ENCODE results near the gene LZIC.
"Not testable (repeated sequence)": the region's sequence is repeated elsewhere in the genome, so short reads cannot be mapped to it uniquely, and the experiment has no call there.

Gene LZIC

GRCh38 chr1:9942399-9942938, 722 bp downstream of the LZIC start:
- Histone ChIP-seq H3K36me3 (ENCODE audit: control insufficient read depth in 2 of 2, insufficient read depth in 2 of 2, low read length in 2 of 2) (peaks cover 2% of the 10 kb centered on the region in 2 donors), H3K27me3 (ENCODE audit: control insufficient read depth in 1 of 2, insufficient read depth in 2 of 2, low read length in 2 of 2) (no peaks in the 10 kb centered on the region), H3K27ac (ENCODE audit: low read length) (peak overlapping the region; percentile 92), H3K4me3 (ENCODE audit: low read length in 2 of 2) (peak overlapping the region; percentile 67 to 93), H3K9me3 (ENCODE audit: control insufficient read depth in 2 of 2, low read length in 2 of 2) (no peaks in the 10 kb centered on the region), H3K4me1 (ENCODE audit: control insufficient read depth, insufficient read depth, low read length) (peaks cover 19% of the 10 kb centered on the region), H3K9ac (ENCODE audit: low read length in 2 of 2) (peak overlapping the region; percentile 84 to 99)

- Histone ChIP-seq H3K4me3 (ENCODE audit: low read length in 2 of 2) (no peak overlapping the region), H3K9me3 (ENCODE audit: control insufficient read depth in 2 of 2, low read length in 2 of 2) (no peaks in the 10 kb centered on the region), H3K27me3 (ENCODE audit: control insufficient read depth in 1 of 2, insufficient read depth in 2 of 2, low read length in 2 of 2) (no peaks in the 10 kb centered on the region), H3K9ac (ENCODE audit: low read length in 2 of 2) (no peak overlapping the region), H3K4me1 (ENCODE audit: control insufficient read depth, insufficient read depth, low read length) (no peaks in the 10 kb centered on the region), H3K27ac (ENCODE audit: low read length) (no peak overlapping the region), H3K36me3 (ENCODE audit: control insufficient read depth in 2 of 2, insufficient read depth in 2 of 2, low read length in 2 of 2) (peaks cover 9 to 11% of the 10 kb centered on the region in 2 donors)
These were observed 13.5 kb downstream of the LZIC start for GRCh38 chr1:9929431-9930385.

DNA sequence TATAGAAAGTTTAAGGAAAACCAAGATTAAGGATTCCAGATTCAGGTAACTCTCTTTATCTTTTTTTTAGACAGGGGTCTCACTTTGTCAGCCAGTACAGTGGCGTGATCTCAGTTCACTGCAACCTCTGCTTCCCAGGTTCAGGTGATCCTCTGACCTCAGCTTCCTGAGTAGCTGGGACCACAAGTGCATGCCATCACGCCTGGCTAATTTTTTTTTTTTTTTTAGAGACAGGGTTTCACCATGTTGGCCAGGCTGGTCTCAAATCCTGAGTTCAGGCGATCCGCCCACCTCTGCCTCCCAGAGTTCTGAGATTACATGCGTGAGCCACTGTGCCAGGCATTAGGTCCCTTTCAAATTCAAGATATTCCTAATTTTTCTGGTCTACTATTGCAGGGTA, 15.9 kb downstream of the LZIC start:
- Histone ChIP-seq H3K27me3 (ENCODE audit: control insufficient read depth in 1 of 2, insufficient read depth in 2 of 2, low read length in 2 of 2) (no peaks in the 10 kb centered on the region), H3K9me3 (ENCODE audit: control insufficient read depth in 2 of 2, low read length in 2 of 2) (no peaks in the 10 kb centered on the region), H3K27ac (ENCODE audit: low read length) (no peak overlapping the region), H3K4me3 (ENCODE audit: low read length in 2 of 2) (no peak overlapping the region), H3K9ac (ENCODE audit: low read length in 2 of 2) (no peak overlapping the region), H3K36me3 (ENCODE audit: control insufficient read depth in 2 of 2, insufficient read depth in 2 of 2, low read length in 2 of 2) (peaks cover 6 to 9% of the 10 kb centered on the region in 2 donors), H3K4me1 (ENCODE audit: control insufficient read depth, insufficient read depth, low read length) (no peaks in the 10 kb centered on the region)

GRCh38 chr1:9922342-9922741, 20.8 kb downstream of the LZIC start:
- peaks cover 0 to 4% of the 10 kb centered on the region in 2 donors for H3K36me3 ChIP-seq (ENCODE audit: control insufficient read depth in 2 of 2, insufficient read depth in 2 of 2, low read length in 2 of 2)
- H3K27ac ChIP-seq (ENCODE audit: low read length): no peak overlapping the region
- no peak overlapping the region for H3K4me3 ChIP-seq (ENCODE audit: low read length in 2 of 2)
- no peaks in the 10 kb centered on the region for H3K9me3 ChIP-seq (ENCODE audit: control insufficient read depth in 2 of 2, low read length in 2 of 2)
- H3K4me1 ChIP-seq (ENCODE audit: control insufficient read depth, insufficient read depth, low read length): no peaks in the 10 kb centered on the region
- no peaks in the 10 kb centered on the region for H3K27me3 ChIP-seq (ENCODE audit: control insufficient read depth in 1 of 2, insufficient read depth in 2 of 2, low read length in 2 of 2)
- H3K9ac ChIP-seq (ENCODE audit: low read length in 2 of 2): no peak overlapping the region

- H3K9ac ChIP-seq (ENCODE audit: low read length in 2 of 2): no peak overlapping the region
- no peak overlapping the region for H3K4me3 ChIP-seq (ENCODE audit: low read length in 2 of 2)
- H3K4me1 ChIP-seq (ENCODE audit: control insufficient read depth, insufficient read depth, low read length): no peaks in the 10 kb centered on the region
- H3K36me3 ChIP-seq (ENCODE audit: control insufficient read depth in 2 of 2, insufficient read depth in 2 of 2, low read length in 2 of 2): no peaks in the 10 kb centered on the region
- H3K27me3 ChIP-seq (ENCODE audit: control insufficient read depth in 1 of 2, insufficient read depth in 2 of 2, low read length in 2 of 2): no peaks in the 10 kb centered on the region
- H3K9me3 ChIP-seq (ENCODE audit: control insufficient read depth in 2 of 2, low read length in 2 of 2): no peaks in the 10 kb centered on the region
- no peak overlapping the region for H3K27ac ChIP-seq (ENCODE audit: low read length)
These were observed 22.6 kb downstream of the LZIC start for GRCh38 chr1:9920606-9921005.

DNA sequence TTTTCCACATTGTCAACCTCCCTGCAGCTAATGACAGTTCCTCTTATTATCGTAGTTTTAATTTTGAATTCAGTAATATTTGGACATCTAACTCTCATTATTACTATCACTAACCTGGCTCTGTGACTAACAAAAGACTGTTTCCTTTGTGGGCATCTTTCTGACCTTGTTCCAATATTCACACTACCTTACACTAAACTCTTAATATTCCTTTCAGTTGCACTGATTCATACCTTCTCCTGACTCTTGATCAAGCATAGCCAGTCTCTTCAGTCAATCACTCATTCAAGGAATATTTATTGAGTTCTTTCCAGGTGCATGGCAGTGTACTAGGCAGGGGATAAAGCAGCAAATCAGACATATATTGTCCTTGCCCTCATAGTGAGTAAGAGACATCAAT, 25.3 kb downstream of the LZIC start:
- Histone ChIP-seq H3K9ac (ENCODE audit: low read length in 2 of 2) (no peak overlapping the region), H3K4me1 (ENCODE audit: control insufficient read depth, insufficient read depth, low read length) (no peaks in the 10 kb centered on the region), H3K9me3 (ENCODE audit: control insufficient read depth in 2 of 2, low read length in 2 of 2) (no peaks in the 10 kb centered on the region), H3K36me3 (ENCODE audit: control insufficient read depth in 2 of 2, insufficient read depth in 2 of 2, low read length in 2 of 2) (no peaks in the 10 kb centered on the region), H3K27me3 (ENCODE audit: control insufficient read depth in 1 of 2, insufficient read depth in 2 of 2, low read length in 2 of 2) (no peaks in the 10 kb centered on the region), H3K27ac (ENCODE audit: low read length) (no peak overlapping the region), H3K4me3 (ENCODE audit: low read length in 2 of 2) (no peak overlapping the region)

- H3K36me3 ChIP-seq (ENCODE audit: control insufficient read depth in 2 of 2, insufficient read depth in 2 of 2, low read length in 2 of 2); H3K9me3 ChIP-seq (ENCODE audit: control insufficient read depth in 2 of 2, low read length in 2 of 2): not testable (repeated sequence)
These were observed 25.7 kb downstream of the LZIC start for GRCh38 chr1:9917495-9917894.

DNA sequence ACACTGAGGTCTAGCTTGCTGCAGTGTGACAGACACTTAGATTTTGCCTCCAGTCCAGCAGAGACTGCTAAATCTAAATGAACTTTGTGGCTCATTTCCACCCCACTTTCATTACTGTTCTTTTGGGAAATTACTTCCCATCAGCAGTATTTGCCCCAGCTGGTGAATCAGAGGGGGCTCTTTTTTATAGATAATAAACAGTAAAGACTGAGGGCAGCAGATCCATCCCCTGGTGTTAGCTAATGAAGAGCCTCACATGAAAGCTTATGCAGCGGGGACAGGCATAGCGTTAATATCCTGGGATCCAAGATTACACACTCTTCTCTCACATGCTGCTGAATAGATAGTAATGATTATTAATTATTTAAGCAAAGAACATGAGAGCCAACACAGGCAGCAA, 26.7 kb downstream of the LZIC start:
- H3K4me1 ChIP-seq (ENCODE audit: control insufficient read depth, insufficient read depth, low read length): peaks cover under 1% of the 10 kb centered on the region
- H3K4me3 ChIP-seq (ENCODE audit: low read length in 2 of 2): no peak overlapping the region
- H3K9me3 ChIP-seq (ENCODE audit: control insufficient read depth in 2 of 2, low read length in 2 of 2): no peaks in the 10 kb centered on the region
- no peaks in the 10 kb centered on the region for H3K27me3 ChIP-seq (ENCODE audit: control insufficient read depth in 1 of 2, insufficient read depth in 2 of 2, low read length in 2 of 2)
- H3K27ac ChIP-seq (ENCODE audit: low read length): no peak overlapping the region
- H3K36me3 ChIP-seq (ENCODE audit: control insufficient read depth in 2 of 2, insufficient read depth in 2 of 2, low read length in 2 of 2): no peaks in the 10 kb centered on the region
- no peak overlapping the region for H3K9ac ChIP-seq (ENCODE audit: low read length in 2 of 2)

More at GRCh38 chr1:9917495-9917894, 25.7 kb downstream of the LZIC start:
- H3K4me3 ChIP-seq (ENCODE audit: low read length in 2 of 2); H3K4me1 ChIP-seq (ENCODE audit: control insufficient read depth, insufficient read depth, low read length); H3K27ac ChIP-seq (ENCODE audit: low read length); H3K9ac ChIP-seq (ENCODE audit: low read length in 2 of 2); H3K27me3 ChIP-seq (ENCODE audit: control insufficient read depth in 1 of 2, insufficient read depth in 2 of 2, low read length in 2 of 2): not testable (repeated sequence)

GRCh38 chr1:9914610-9914937, 28.6 kb downstream of the LZIC start:
- no peaks in the 10 kb centered on the region for H3K36me3 ChIP-seq (ENCODE audit: control insufficient read depth in 2 of 2, insufficient read depth in 2 of 2, low read length in 2 of 2)
- H3K4me3 ChIP-seq (ENCODE audit: low read length in 2 of 2): no peak overlapping the region
- H3K4me1 ChIP-seq (ENCODE audit: control insufficient read depth, insufficient read depth, low read length): peaks cover 8% of the 10 kb centered on the region
- H3K27ac ChIP-seq (ENCODE audit: low read length): no peak overlapping the region
- H3K9ac ChIP-seq (ENCODE audit: low read length in 2 of 2): no peak overlapping the region
- H3K27me3 ChIP-seq (ENCODE audit: control insufficient read depth in 1 of 2, insufficient read depth in 2 of 2, low read length in 2 of 2): no peaks in the 10 kb centered on the region
- H3K9me3 ChIP-seq (ENCODE audit: control insufficient read depth in 2 of 2, low read length in 2 of 2): no peaks in the 10 kb centered on the region

GRCh38 chr1:9912264-9912936, 30.8 kb downstream of the LZIC start:
- Histone ChIP-seq H3K36me3 (ENCODE audit: control insufficient read depth in 2 of 2, insufficient read depth in 2 of 2, low read length in 2 of 2) (no peaks in the 10 kb centered on the region), H3K4me3 (ENCODE audit: low read length in 2 of 2) (no peak overlapping the region), H3K27ac (ENCODE audit: low read length) (no peak overlapping the region), H3K4me1 (ENCODE audit: control insufficient read depth, insufficient read depth, low read length) (peaks cover 19% of the 10 kb centered on the region), H3K27me3 (ENCODE audit: control insufficient read depth in 1 of 2, insufficient read depth in 2 of 2, low read length in 2 of 2) (no peaks in the 10 kb centered on the region), H3K9me3 (ENCODE audit: control insufficient read depth in 2 of 2, low read length in 2 of 2) (no peaks in the 10 kb centered on the region), H3K9ac (ENCODE audit: low read length in 2 of 2) (peak overlapping the region in 1 of 2 donors; percentile 47)
